Ishikawa (cell line): ENCODE data around the gene EHBP1L1.

ENCODE experiments used
- CEBPB ChIP-seq: IDR thresholded peaks from 2 replicates; pipeline ENCODE4 v1.6.1; 2012
- CREB1 ChIP-seq: IDR thresholded peaks from 2 replicates; pipeline ENCODE4 v1.6.1; 2012; ENCODE audit warnings: low read depth
- EGR1 ChIP-seq: IDR thresholded peaks from 2 replicates; pipeline ENCODE4 v1.6.1; 2012
- EP300 ChIP-seq: IDR thresholded peaks from 2 replicates; pipeline ENCODE4 v1.6.1; 2012; ENCODE audit warnings: borderline replicate concordance
- FOXM1 ChIP-seq: IDR thresholded peaks from 2 replicates; pipeline ENCODE4 v1.6.1; 2012; ENCODE audit warnings: low read depth, borderline replicate concordance
- MAX ChIP-seq: IDR thresholded peaks from 2 replicates; pipeline ENCODE4 v1.6.1; 2012
- RAD21 ChIP-seq: IDR thresholded peaks from 2 replicates; pipeline ENCODE4 v1.6.1; 2012; ENCODE audit warnings: low read depth
- TAF1 ChIP-seq: IDR thresholded peaks from 2 replicates; pipeline ENCODE4 v1.6.1; 2012; ENCODE audit warnings: low read depth, mild to moderate bottlenecking
- TEAD4 ChIP-seq: IDR thresholded peaks from 2 replicates; pipeline ENCODE4 v1.6.1; 2012
- YY1 ChIP-seq: IDR thresholded peaks from 2 replicates; pipeline ENCODE4 v1.6.1; 2012; ENCODE audit warnings: low read depth
- ZBTB7A ChIP-seq: IDR thresholded peaks from 2 replicates; pipeline ENCODE4 v1.6.1; 2012; ENCODE audit warnings: low read depth
- TF ChIP-seq, protein P1 (sequence below): IDR thresholded peaks from 2 replicates; pipeline ENCODE4 v1.6.1; 2012

DNA sequence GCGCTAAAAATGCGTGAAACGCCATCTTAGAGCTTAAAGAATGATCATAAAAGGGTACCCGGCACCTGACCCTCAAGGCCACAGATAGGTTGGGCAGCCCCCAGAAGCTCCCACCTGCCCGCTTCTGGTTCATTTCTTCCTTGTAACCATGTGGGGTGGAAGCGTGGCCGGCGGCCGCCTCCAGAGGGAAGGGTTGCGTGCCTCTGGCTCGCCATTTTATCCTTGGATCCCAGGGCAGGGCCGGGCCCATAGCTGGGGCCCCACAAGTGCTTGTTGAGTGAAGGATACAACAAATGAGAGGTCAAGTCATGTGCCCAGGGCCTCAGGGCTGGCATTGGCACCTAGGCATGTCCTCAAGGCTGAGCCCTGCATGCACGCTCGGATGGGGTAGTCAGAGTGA is 45.6 kb downstream of the EHBP1L1 start:
- TF ChIP-seq RAD21 (no peak), YY1 (no peak), EP300 (no peak), MAX (no peak), TAF1 (no peak), FOXM1 (no peak), CEBPB (no peak), CREB1 (no peak), EGR1 (no peak), TEAD4 (no peak), ZBTB7A (no peak)
- TF ChIP-seq, protein P1, sequence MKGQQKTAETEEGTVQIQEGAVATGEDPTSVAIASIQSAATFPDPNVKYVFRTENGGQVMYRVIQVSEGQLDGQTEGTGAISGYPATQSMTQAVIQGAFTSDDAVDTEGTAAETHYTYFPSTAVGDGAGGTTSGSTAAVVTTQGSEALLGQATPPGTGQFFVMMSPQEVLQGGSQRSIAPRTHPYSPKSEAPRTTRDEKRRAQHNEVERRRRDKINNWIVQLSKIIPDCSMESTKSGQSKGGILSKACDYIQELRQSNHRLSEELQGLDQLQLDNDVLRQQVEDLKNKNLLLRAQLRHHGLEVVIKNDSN, result no peak
